SK-N-SH treated with all-trans-retinoic acid at 6 μM for 48 hours (cell line): Measurements from ENCODE around the gene RNF169.

Experiments used
- ATAC-seq: fragments of 200-7000 bp; cut with Tn5 transposase; 3 replicates; pipeline ENCODE4 v1.9.1; 2020; ENCODE audit warnings: mild to moderate bottlenecking, moderate library complexity
- ARNTL ChIP-seq: fragments of 450-650 bp; formaldehyde crosslinking; IDR thresholded peaks from 2 replicates; pipeline ENCODE4 v1.5.0; 2020; ENCODE audit warnings: low read depth, mild to moderate bottlenecking, moderate library complexity, borderline replicate concordance
- BACH2 ChIP-seq: fragments of 250-450 bp; sonication (Bioruptor Pico); IDR thresholded peaks from 2 replicates; pipeline ENCODE4 v1.9.0; 2021; ENCODE audit warnings: mild to moderate bottlenecking, borderline replicate concordance
- CREB5 ChIP-seq: fragments of 250-450 bp; sonication (Bioruptor Pico); IDR thresholded peaks from 2 replicates; pipeline ENCODE4 v1.5.1; 2020; ENCODE audit warnings: low read depth, mild to moderate bottlenecking, moderate library complexity
- CSDC2 ChIP-seq: fragments of 250-450 bp; sonication (Bioruptor Pico); IDR thresholded peaks from 2 replicates; pipeline ENCODE4 v1.5.0; 2020; ENCODE audit warnings: mild to moderate bottlenecking, moderate library complexity
- CSRNP3 ChIP-seq: fragments of 250-450 bp; sonication (Bioruptor Pico); IDR thresholded peaks from 2 replicates; pipeline ENCODE4 v1.5.1; 2021; ENCODE audit warnings: mild to moderate bottlenecking, moderate library complexity
- ESRRG ChIP-seq: fragments of 250-450 bp; sonication (Bioruptor Pico); IDR thresholded peaks from 2 replicates; pipeline ENCODE4 v1.6.1; 2021; ENCODE audit warnings: mild to moderate bottlenecking
- ISL1 ChIP-seq: fragments of 250-450 bp; sonication (Bioruptor Pico); IDR thresholded peaks from 2 replicates; pipeline ENCODE4 v2.1.2; 2022; ENCODE audit warnings: mild to moderate bottlenecking, moderate library complexity
- OSR1 ChIP-seq: fragments of 250-450 bp; sonication (Bioruptor Pico); IDR thresholded peaks from 2 replicates; pipeline ENCODE4 v1.8.0; 2022; ENCODE audit warnings: moderate library complexity, mild to moderate bottlenecking, inconsistent platforms
- PATZ1 ChIP-seq: fragments of 250-450 bp; sonication (Bioruptor Pico); IDR thresholded peaks from 2 replicates; pipeline ENCODE4 v1.8.0; 2020; ENCODE audit warnings: mild to moderate bottlenecking, moderate library complexity, borderline replicate concordance
- POU6F1 ChIP-seq: fragments of 250-450 bp; sonication (Bioruptor Pico); IDR thresholded peaks from 2 replicates; pipeline ENCODE4 v1.8.0; 2021; ENCODE audit warnings: low read depth, mild to moderate bottlenecking, moderate library complexity, borderline replicate concordance
- PPARA ChIP-seq: fragments of 250-450 bp; sonication (Bioruptor Pico); IDR thresholded peaks from 2 replicates; pipeline ENCODE4 v1.5.0; 2020; ENCODE audit warnings: mild to moderate bottlenecking, borderline replicate concordance
- SNAI2 ChIP-seq: fragments of 250-450 bp; sonication (Bioruptor Pico); IDR thresholded peaks from 2 replicates; pipeline ENCODE4 v1.5.0; 2020; ENCODE audit warnings: mild to moderate bottlenecking, moderate library complexity
- TCF4 ChIP-seq: fragments of 250-450 bp; sonication (Bioruptor Pico); IDR thresholded peaks from 2 replicates; pipeline ENCODE4 v1.8.0; 2021; ENCODE audit warnings: mild to moderate bottlenecking, moderate library complexity, borderline replicate concordance
- TOX ChIP-seq: fragments of 250-450 bp; sonication (Bioruptor Pico); IDR thresholded peaks from 2 replicates; pipeline ENCODE4 v1.8.0; 2021; ENCODE audit warnings: mild to moderate bottlenecking, moderate library complexity, borderline replicate concordance
- TSHZ2 ChIP-seq: fragments of 250-450 bp; sonication (Bioruptor Pico); IDR thresholded peaks from 2 replicates; pipeline ENCODE4 v1.5.0; 2020; ENCODE audit warnings: mild to moderate bottlenecking, moderate library complexity
- ZC3H10 ChIP-seq: fragments of 250-450 bp; sonication (Bioruptor Pico); IDR thresholded peaks from 2 replicates; pipeline ENCODE4 v1.5.1; 2021; ENCODE audit warnings: mild to moderate bottlenecking, moderate library complexity
- ZFP3 ChIP-seq: fragments of 250-450 bp; sonication (Bioruptor Pico); IDR thresholded peaks from 2 replicates; pipeline ENCODE4 v1.5.0; 2020; ENCODE audit warnings: mild to moderate bottlenecking, moderate library complexity
- ZFP30 ChIP-seq: fragments of 450-650 bp; formaldehyde crosslinking; IDR thresholded peaks from 2 replicates; pipeline ENCODE4 v1.5.0; 2022; ENCODE audit warnings: mild to moderate bottlenecking, moderate library complexity
- ZNF565 ChIP-seq: fragments of 450-650 bp; formaldehyde crosslinking; conservative IDR thresholded peaks from 2 replicates; pipeline ENCODE4 v1.5.0; 2020; ENCODE audit warnings: low read depth, mild to moderate bottlenecking, moderate library complexity
- ZNF8 ChIP-seq: fragments of 450-650 bp; formaldehyde crosslinking; IDR thresholded peaks from 2 replicates; pipeline ENCODE4 v1.5.0; 2020; ENCODE audit warnings: mild to moderate bottlenecking, moderate library complexity

RNF169 gene

GRCh38 chr11:74743640-74744039 is 5.0 kb upstream of the RNF169 start:
- no peak for ATAC-seq
- TF ChIP-seq CREB5 (no peak), CSDC2 (CRISPR knock-in tag) (no peak), PATZ1 (CRISPR knock-in tag) (no peak), ZFP30 (CRISPR knock-in tag) (no peak), ESRRG (CRISPR knock-in tag) (no peak), TSHZ2 (CRISPR knock-in tag) (no peak), BACH2 (no peak), ZC3H10 (CRISPR knock-in tag) (no peak), PPARA (CRISPR knock-in tag) (no peak), ARNTL (CRISPR knock-in tag) (no peak), CSRNP3 (CRISPR knock-in tag) (no peak), TOX (CRISPR knock-in tag) (no peak)

GRCh38 chr11:74744277-74744676 is 4.4 kb upstream of the RNF169 start:
- ATAC-seq = no peak
- TF ChIP-seq CREB5 (no peak), SNAI2 (CRISPR knock-in tag) (no peak), POU6F1 (CRISPR knock-in tag) (no peak), ZNF8 (no peak), CSRNP3 (CRISPR knock-in tag) (no peak), PPARA (CRISPR knock-in tag) (no peak), ZFP3 (CRISPR knock-in tag) (no peak), BACH2 (no peak), OSR1 (CRISPR knock-in tag) (no peak), ZFP30 (CRISPR knock-in tag) (no peak), ZNF565 (CRISPR knock-in tag) (no peak), ISL1 (no peak), TCF4 (CRISPR knock-in tag) (no peak), CSDC2 (CRISPR knock-in tag) (no peak)
